Astrocyte (in vitro differentiated cells and primary cell): ENCODE results near the gene CRADD. TPM values are rescaled to one million over a fixed set of nuclear protein-coding genes. Genes with fewer than 3 reads are reported as not detected.
"Not testable (repeated sequence)": the region's sequence is repeated elsewhere in the genome, so short reads cannot be mapped to it uniquely, and the experiment has no call there.

Source experiments
- DNase-seq: peaks from one replicate; pipeline ENCODE4 v3.0.0-alpha.2; 2010; ENCODE audit warnings: low read depth
- FAIRE-seq: peaks from 2 replicates; lab custom pipeline; 2011; peaks lifted over from hg19 to GRCh38; lab: Jason Lieb, UNC
- H2AFZ ChIP-seq: 2 replicates; pipeline ENCODE4 v1.6.0; 2012; ENCODE audit warnings: low read depth, low read length, inconsistent platforms
- H3K27ac ChIP-seq: 2 replicates; pipeline ENCODE4 v1.5.1; 2011; ENCODE audit warnings: low read depth, low read length, inconsistent platforms
- H3K27me3 ChIP-seq: 2 replicates; pipeline ENCODE4 v1.6.0; 2011; ENCODE audit warnings: low read length, inconsistent platforms; ENCODE audit not compliant: insufficient read depth
- H3K36me3 ChIP-seq: 2 replicates; pipeline ENCODE4 v1.5.1; 2011; ENCODE audit warnings: low read length, inconsistent platforms; ENCODE audit not compliant: insufficient read depth
- H3K4me1 ChIP-seq: 2 replicates; pipeline ENCODE4 v1.5.1; 2011; ENCODE audit warnings: low read length, inconsistent platforms; ENCODE audit not compliant: insufficient read depth
- H3K4me2 ChIP-seq: 2 replicates; pipeline ENCODE4 v1.6.0; 2012; ENCODE audit warnings: low read length, inconsistent platforms
- H3K4me3 ChIP-seq: 2 replicates; pipeline ENCODE4 v1.5.1; 2011; ENCODE audit warnings: low read depth, mild to moderate bottlenecking, low read length, inconsistent platforms; ENCODE audit not compliant: insufficient read depth
- H3K79me2 ChIP-seq: 2 replicates; pipeline ENCODE4 v1.6.0; 2012; ENCODE audit warnings: mild to moderate bottlenecking, low read length, inconsistent platforms; ENCODE audit not compliant: insufficient read depth
- H3K9ac ChIP-seq: 2 replicates; pipeline ENCODE4 v1.6.0; 2012; ENCODE audit warnings: mild to moderate bottlenecking, low read length, inconsistent platforms
- H3K9me3 ChIP-seq: 2 replicates; pipeline ENCODE4 v1.5.1; 2012; ENCODE audit warnings: low read depth, mild to moderate bottlenecking, low read length, inconsistent platforms; ENCODE audit not compliant: insufficient read depth
- H4K20me1 ChIP-seq: 2 replicates; pipeline ENCODE4 v1.6.0; 2012; ENCODE audit warnings: low read length, inconsistent platforms; ENCODE audit not compliant: insufficient read depth
- H3K27ac Mint-ChIP-seq: one replicate; pipeline ENCODE4 v1.8.0; 2021; ENCODE audit warnings: mild to moderate bottlenecking, mixed read lengths; ENCODE audit not compliant: unreplicated experiment
- H3K27me3 Mint-ChIP-seq: one replicate; pipeline ENCODE4 v1.8.0; 2021; ENCODE audit warnings: low read depth, mixed read lengths; ENCODE audit not compliant: unreplicated experiment
- H3K36me3 Mint-ChIP-seq: one replicate; pipeline ENCODE4 v1.8.0; 2021; ENCODE audit warnings: low read depth, mixed read lengths; ENCODE audit not compliant: unreplicated experiment
- H3K4me1 Mint-ChIP-seq: one replicate; pipeline ENCODE4 v1.8.0; 2021; ENCODE audit warnings: low read depth, mixed read lengths; ENCODE audit not compliant: unreplicated experiment
- H3K4me3 Mint-ChIP-seq: one replicate; pipeline ENCODE4 v1.8.0; 2021; ENCODE audit warnings: mild to moderate bottlenecking, moderate library complexity, mixed read lengths; ENCODE audit not compliant: unreplicated experiment
- H3K9me3 Mint-ChIP-seq: one replicate; pipeline ENCODE4 v1.8.0; 2021; ENCODE audit warnings: mild to moderate bottlenecking, mixed read lengths; ENCODE audit not compliant: unreplicated experiment
- CTCF ChIP-seq: IDR thresholded peaks from 2 replicates; pipeline ENCODE4 v1.5.1; 2011; ENCODE audit warnings: low read depth, mild to moderate bottlenecking, inconsistent platforms, low read length, moderate library complexity; ENCODE audit not compliant: insufficient read depth
- EZH2 ChIP-seq: IDR thresholded peaks from 2 replicates; pipeline ENCODE4 v1.6.1; 2012; ENCODE audit warnings: mild to moderate bottlenecking, low read length, inconsistent platforms; ENCODE audit not compliant: insufficient read depth
- total RNA-seq: library from RNA; stranded (reverse); gene quantifications from 2 replicates; pipeline ENCODE4 v1.2.1, GENCODE V29; 2021

CRADD gene
- total RNA-seq, 1 donor from 2014 or later = 8.8 TPM

- Histone ChIP-seq H2AFZ (no peak overlapping the region), H3K4me2 (no peak overlapping the region), H3K4me3 (no peak overlapping the region), H3K79me2 (no peaks in the 10 kb centered on the region), H3K9ac (no peak overlapping the region), H3K27me3 (no peaks in the 10 kb centered on the region), H3K27ac (no peak overlapping the region), H4K20me1 (no peaks in the 10 kb centered on the region), H3K4me1 (peaks cover 16% of the 10 kb centered on the region), H3K9me3 (peaks cover 3% of the 10 kb centered on the region), H3K36me3 (no peaks in the 10 kb centered on the region)
- Mint-ChIP-seq H3K9me3 (peaks cover 2% of the 10 kb centered on the region), H3K4me3 (no peak overlapping the region), H3K27ac (no peak overlapping the region), H3K36me3 (peaks cover 2% of the 10 kb centered on the region), H3K27me3 (no peaks in the 10 kb centered on the region), H3K4me1 (peaks cover 7% of the 10 kb centered on the region)
- TF ChIP-seq EZH2 (no peak), CTCF (no peak)
- no peak for FAIRE-seq
- no peak for DNase-seq
These were observed 32.2 kb downstream of the CRADD start for GRCh38 chr12:93709386-93709785.

- Histone ChIP-seq H2AFZ (no peak overlapping the region), H3K9ac (no peak overlapping the region), H3K4me1 (peaks cover 19% of the 10 kb centered on the region), H3K9me3 (peaks cover 3% of the 10 kb centered on the region), H4K20me1 (no peaks in the 10 kb centered on the region), H3K27me3 (no peaks in the 10 kb centered on the region), H3K79me2 (no peaks in the 10 kb centered on the region), H3K27ac (no peak overlapping the region), H3K36me3 (no peaks in the 10 kb centered on the region), H3K4me2 (no peak overlapping the region), H3K4me3 (no peak overlapping the region)
- DNase-seq = no peak
- no peak for FAIRE-seq
- no peaks in the 10 kb centered on the region for H3K27me3 Mint-ChIP-seq
- H3K4me1 Mint-ChIP-seq = peaks cover 7% of the 10 kb centered on the region
- H3K36me3 Mint-ChIP-seq = peaks cover 2% of the 10 kb centered on the region
- H3K9me3 Mint-ChIP-seq = peaks cover 2% of the 10 kb centered on the region
- no peak overlapping the region for H3K27ac Mint-ChIP-seq
- no peak overlapping the region for H3K4me3 Mint-ChIP-seq
- TF ChIP-seq EZH2 = no peak
- TF ChIP-seq CTCF = no peak
These were observed 33.4 kb downstream of the CRADD start for GRCh38 chr12:93710574-93710926.

- H3K36me3 Mint-ChIP-seq, H3K27me3 ChIP-seq, H3K27ac Mint-ChIP-seq, H3K4me3 Mint-ChIP-seq, H3K79me2 ChIP-seq, H2AFZ ChIP-seq, H3K36me3 ChIP-seq, H3K4me1 Mint-ChIP-seq, H3K9me3 ChIP-seq, H4K20me1 ChIP-seq, H3K9me3 Mint-ChIP-seq, H3K27ac ChIP-seq, H3K4me2 ChIP-seq, FAIRE-seq, H3K4me3 ChIP-seq, H3K27me3 Mint-ChIP-seq, H3K9ac ChIP-seq, DNase-seq: not testable (repeated sequence)
- H3K4me1 ChIP-seq = peaks cover 15% of the 10 kb centered on the region
These were observed 34.3 kb downstream of the CRADD start for GRCh38 chr12:93711502-93711901.
